A549 (cell line): Measurements from ENCODE around the gene PPAN. TPM values are rescaled to one million over a fixed set of nuclear protein-coding genes. Genes with fewer than 3 reads are reported as not detected.

Experiments
- ATAC-seq, 2 experiments: fragments of 200-7000 bp in 1 of 2; fragments of >200 bp in 1 of 2; cut with Nextera tagmentation in 1 of 2; cut with Tn5 transposase in 1 of 2; 3 replicates each; pipeline versions ENCODE4 v1.8.0 to v1.9.1; 2018 to 2020; ENCODE audit warnings: mild to moderate bottlenecking in 1 of 2, moderate library complexity in 1 of 2
- CTCF ChIA-PET: fragments of 300-600 bp; sonication (Branson Sonifier 250); formaldehyde crosslinking; extraction: SDS; loops from one replicate; lab custom pipeline; 2021; ENCODE audit warnings: antibody characterized with exemption, inconsistent platforms; lab: Yijun Ruan, JAX
- POLR2A ChIA-PET: fragments of 350-600 bp; formaldehyde crosslinking; extraction: SDS; loops from one replicate; lab custom pipeline; 2021; ENCODE audit warnings: antibody characterized with exemption, inconsistent platforms; lab: Yijun Ruan, JAX
- DNase-seq, 2 experiments: peaks; one replicate each; pipeline versions ENCODE4 v3.0.0 to v3.0.0-alpha.2; 2011 to 2016; ENCODE audit warnings: low read depth in 1 of 2, low spot score in 1 of 2
- FAIRE-seq: peaks from 2 replicates; lab custom pipeline; 2011; peaks lifted over from hg19 to GRCh38; lab: Jason Lieb, UNC
- H3K27ac ChIP-seq, 2 experiments: fragments of >200 bp; sonication (Bioruptor Twin); formaldehyde crosslinking; 3 replicates each; pipeline ENCODE4 v1.5.1; 2016 to 2017
- H3K4me1 ChIP-seq: fragments of >200 bp; sonication (Bioruptor Twin); formaldehyde crosslinking; 3 replicates; pipeline ENCODE4 v1.6.1; 2016
- H3K4me2 ChIP-seq: fragments of >200 bp; sonication (Bioruptor Twin); formaldehyde crosslinking; 3 replicates; pipeline ENCODE4 v1.6.1; 2016
- H3K4me3 ChIP-seq: fragments of >200 bp; sonication (Bioruptor Twin); formaldehyde crosslinking; 3 replicates; pipeline ENCODE4 v1.5.1; 2016
- H3K9me3 ChIP-seq: fragments of >200 bp; sonication (Bioruptor Twin); formaldehyde crosslinking; 3 replicates; pipeline ENCODE4 v1.6.1; 2016
- ATOH8 ChIP-seq: fragments of 250-450 bp; sonication (Bioruptor Pico); IDR thresholded peaks from 2 replicates; pipeline ENCODE4 v1.5.0; 2020; ENCODE audit warnings: low read depth, mild to moderate bottlenecking, moderate library complexity
- BCL3 ChIP-seq: fragments of >200 bp; sonication (Bioruptor Twin); formaldehyde crosslinking; IDR thresholded peaks from 3 replicates; pipeline ENCODE4 v1.6.1; 2016
- CBX2 ChIP-seq: fragments of 200-600 bp; sonication (generic); IDR thresholded peaks from 2 replicates; pipeline ENCODE4 v1.6.1; 2016; ENCODE audit warnings: low read depth, mild to moderate bottlenecking, borderline replicate concordance
- CEBPB ChIP-seq, 2 experiments: fragments of >200 bp in 1 of 2; sonication (Bioruptor Twin) in 1 of 2; formaldehyde crosslinking in 1 of 2; IDR thresholded peaks; 2 replicates each; pipeline ENCODE4 v1.6.1; 2012 to 2016
- CTCF ChIP-seq: fragments of >200 bp; sonication (Bioruptor Twin); formaldehyde crosslinking; IDR thresholded peaks from 3 replicates; pipeline ENCODE4 v1.5.1; 2016
- E2F6 ChIP-seq: IDR thresholded peaks from 2 replicates; pipeline ENCODE4 v1.6.1; 2012; ENCODE audit warnings: low read depth, borderline replicate concordance
- ESRRA ChIP-seq: fragments of 150-350 bp; IDR thresholded peaks from 2 replicates; pipeline ENCODE4 v1.6.1; 2014; ENCODE audit warnings: mild to moderate bottlenecking, low read length, borderline replicate concordance
- FOXS1 ChIP-seq: fragments of 250-450 bp; sonication (Bioruptor Pico); IDR thresholded peaks from 2 replicates; pipeline ENCODE4 v1.5.0; 2020; ENCODE audit warnings: mild to moderate bottlenecking, moderate library complexity
- HDAC2 ChIP-seq: fragments of 200-600 bp; sonication (generic); IDR thresholded peaks from 2 replicates; pipeline ENCODE4 v1.6.1; 2016
- HEYL ChIP-seq: fragments of 250-450 bp; sonication (Bioruptor Pico); IDR thresholded peaks from 2 replicates; pipeline ENCODE4 v1.8.0; 2021; ENCODE audit warnings: mild to moderate bottlenecking, moderate library complexity
- HOXA7 ChIP-seq: fragments of 250-450 bp; sonication (Bioruptor Pico); IDR thresholded peaks from 2 replicates; pipeline ENCODE4 v1.5.0; 2020; ENCODE audit warnings: mild to moderate bottlenecking, moderate library complexity
- JUN ChIP-seq, 2 experiments: fragments of >200 bp; sonication (Bioruptor Twin); formaldehyde crosslinking; IDR thresholded peaks; 2 replicates in 1 of 2; 3 replicates in 1 of 2; pipeline ENCODE4 v1.6.1; 2016 to 2017
- JUNB ChIP-seq: fragments of >200 bp; sonication (Bioruptor Twin); formaldehyde crosslinking; IDR thresholded peaks from 2 replicates; pipeline ENCODE4 v1.6.1; 2016
- KDM5A ChIP-seq: fragments of 200-600 bp; sonication (generic); IDR thresholded peaks from 2 replicates; pipeline ENCODE4 v1.6.1; 2016; ENCODE audit warnings: antibody characterized with exemption, mild to moderate bottlenecking
- MAZ ChIP-seq: fragments of 150-350 bp; IDR thresholded peaks from 2 replicates; pipeline ENCODE4 v1.6.1; 2014; ENCODE audit warnings: antibody characterized with exemption, low read depth, low read length, borderline replicate concordance
- NPAS2 ChIP-seq: fragments of 250-450 bp; sonication (Bioruptor Pico); IDR thresholded peaks from 2 replicates; pipeline ENCODE4 v1.8.0; 2022; ENCODE audit warnings: mild to moderate bottlenecking, moderate library complexity, borderline replicate concordance
- NR3C1 ChIP-seq: fragments of >200 bp; sonication (Bioruptor Twin); formaldehyde crosslinking; IDR thresholded peaks from 3 replicates; pipeline ENCODE4 v1.6.1; 2017
- PHF8 ChIP-seq: fragments of 200-600 bp; sonication (generic); IDR thresholded peaks from 2 replicates; pipeline ENCODE4 v1.6.1; 2016; ENCODE audit warnings: low read depth, mild to moderate bottlenecking, antibody characterized with exemption, moderate library complexity, borderline replicate concordance
- POLR2A ChIP-seq: IDR thresholded peaks from 2 replicates; pipeline ENCODE4 v1.6.1; 2012; ENCODE audit warnings: mild to moderate bottlenecking, low read length
- RARB ChIP-seq: fragments of 250-450 bp; sonication (Bioruptor Pico); IDR thresholded peaks from 2 replicates; pipeline ENCODE4 v1.8.0; 2021; ENCODE audit warnings: mild to moderate bottlenecking, moderate library complexity
- RCOR1 ChIP-seq: fragments of 150-350 bp; IDR thresholded peaks from 2 replicates; pipeline ENCODE4 v1.6.1; 2014; ENCODE audit warnings: antibody characterized with exemption, low read length, low read depth
- RNF2 ChIP-seq: fragments of 200-600 bp; sonication (generic); IDR thresholded peaks from 2 replicates; pipeline ENCODE4 v1.6.1; 2016; ENCODE audit warnings: low read depth, mild to moderate bottlenecking, antibody characterized with exemption, moderate library complexity, borderline replicate concordance
- SREBF2 ChIP-seq: fragments of 450-650 bp; IDR thresholded peaks from 2 replicates; pipeline ENCODE4 v1.6.1; 2014; ENCODE audit warnings: mild to moderate bottlenecking, moderate library complexity
- ZFP36 ChIP-seq: fragments of 450-650 bp; IDR thresholded peaks from 2 replicates; pipeline ENCODE4 v1.6.1; 2014; ENCODE audit warnings: borderline replicate concordance; ENCODE audit not compliant: partially characterized antibody
- ZSCAN20 ChIP-seq: fragments of 250-450 bp; sonication (Bioruptor Pico); IDR thresholded peaks from 2 replicates; pipeline ENCODE4 v1.8.0; 2022; ENCODE audit warnings: mild to moderate bottlenecking, moderate library complexity
- WGBS: methylation state at CpG from one replicate; pipeline ENCODE4 v1.1.6; 2017; ENCODE audit errors: missing lambda C conversion rate; 5-methylcytosine and 5-hydroxymethylcytosine counted together
- polyA plus RNA-seq, 4 experiments: library from polyadenylated mRNA; depleted of rRNA in 3 of 4; stranded (reverse); fragments of >200 nt; fragmentation: RNase III in 1 of 4; extraction: RNeasy Plus Mini Kit Qiagen cat#74134 plus additional on column Dnase treatment in 1 of 4; gene quantifications; 2 replicates in 3 of 4; 3 replicates in 1 of 4; pipeline ENCODE4 v1.2.3, GENCODE V29; 2011 to 2017
- TF ChIP-seq, protein P1 (sequence below): fragments of 250-450 bp; sonication (Bioruptor Pico); IDR thresholded peaks from 2 replicates; pipeline ENCODE4 v1.5.0; 2021; ENCODE audit warnings: mild to moderate bottlenecking, moderate library complexity, borderline replicate concordance
- TF ChIP-seq, protein P2 (sequence below): fragments of 150-350 bp; IDR thresholded peaks from 2 replicates; pipeline ENCODE4 v1.6.1; 2014; ENCODE audit warnings: low read depth, mild to moderate bottlenecking, low read length

The PPAN gene
- polyA plus RNA-seq, 2 of the 4 experiments (the other 2 are of a cell fraction) = 26.6 to 65.0 TPM

DNA sequence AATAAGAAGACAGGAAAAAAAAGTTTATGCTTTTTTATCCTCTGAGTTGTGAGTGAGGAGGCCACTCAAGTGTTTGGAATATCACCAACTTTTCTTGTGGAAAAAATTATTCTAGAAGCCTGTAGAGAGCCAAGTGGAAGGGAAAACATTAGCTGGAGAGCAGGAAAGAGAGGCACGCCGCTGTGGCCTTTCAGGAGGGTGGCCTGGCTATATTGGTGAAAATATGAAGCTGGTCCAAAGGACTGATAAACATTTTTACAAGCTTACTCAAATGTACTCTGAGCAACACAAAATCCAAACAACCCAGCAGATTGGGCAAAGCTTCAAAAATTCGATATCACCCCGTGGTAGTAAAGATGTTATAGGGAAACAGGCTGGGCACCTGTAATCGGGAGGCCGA, 15.9 kb downstream of the PPAN start:
- Histone ChIP-seq H3K4me3 (no peak overlapping the region), H3K4me2 (no peak overlapping the region), H3K27ac (no peak overlapping the region), H3K9me3 (no peaks in the 10 kb centered on the region), H3K4me1 (0 out of 3 replicates have a peak, but pooled peaks cover 5% of the 10 kb centered on the region)
- TF ChIP-seq RARB (CRISPR knock-in tag) (no peak), JUNB (no peak), HOXA7 (no peak), MAZ (no peak), ZFP36 (no peak), NPAS2 (CRISPR knock-in tag) (no peak), RCOR1 (no peak), ATOH8 (CRISPR knock-in tag) (no peak), RNF2 (no peak), CEBPB (IDR thresholded peaks at IDR 0.05) (no peak), SREBF2 (no peak), BCL3 (no peak), NR3C1 (no peak)
- TF ChIP-seq, protein P1, sequence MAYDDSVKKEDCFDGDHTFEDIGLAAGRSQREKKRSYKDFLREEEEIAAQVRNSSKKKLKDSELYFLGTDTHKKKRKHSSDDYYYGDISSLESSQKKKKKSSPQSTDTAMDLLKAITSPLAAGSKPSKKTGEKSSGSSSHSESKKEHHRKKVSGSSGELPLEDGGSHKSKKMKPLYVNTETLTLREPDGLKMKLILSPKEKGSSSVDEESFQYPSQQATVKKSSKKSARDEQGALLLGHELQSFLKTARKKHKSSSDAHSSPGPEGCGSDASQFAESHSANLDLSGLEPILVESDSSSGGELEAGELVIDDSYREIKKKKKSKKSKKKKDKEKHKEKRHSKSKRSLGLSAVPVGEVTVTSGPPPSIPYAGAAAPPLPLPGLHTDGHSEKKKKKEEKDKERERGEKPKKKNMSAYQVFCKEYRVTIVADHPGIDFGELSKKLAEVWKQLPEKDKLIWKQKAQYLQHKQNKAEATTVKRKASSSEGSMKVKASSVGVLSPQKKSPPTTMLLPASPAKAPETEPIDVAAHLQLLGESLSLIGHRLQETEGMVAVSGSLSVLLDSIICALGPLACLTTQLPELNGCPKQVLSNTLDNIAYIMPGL (CRISPR knock-in tag) = no peak
- 58% methylated on average over 6 of the region's 6 CpGs for WGBS
- FAIRE-seq (no peak), DNase-seq (no peak), ATAC-seq (no peak)
- ChIA-PET CTCF (interaction anchor here (2.7 kb wide), 1 partner anchor 128 kb away, joined by 13 read pairs; no protein-coding TSS in a partner anchor), POLR2A (interaction anchor here (0.6 kb wide), 1 partner anchor 23 kb away, joined by 3 read pairs; no protein-coding TSS in a partner anchor)

GRCh38 chr19:10124429-10124828, 18.3 kb downstream of the PPAN start:
- CTCF ChIA-PET = no interaction called here
- no peaks in the 10 kb centered on the region for H3K4me1 ChIP-seq
- TF ChIP-seq HOXA7 (no peak), FOXS1 (CRISPR knock-in tag) (no peak), ESRRA (no peak), NR3C1 (no peak), PHF8 (no peak), BCL3 (no peak)
- TF ChIP-seq, all 56 proteins: peak for 0
- ATAC-seq (no peak), DNase-seq (no peak), FAIRE-seq (no peak)
- Histone ChIP-seq H3K27ac (no peak overlapping the region), H3K4me3 (no peak overlapping the region), H3K9me3 (no peaks in the 10 kb centered on the region), H3K4me2 (no peak overlapping the region)
- POLR2A ChIA-PET = no interaction called here
- WGBS = 94% methylated on average over 7 of the region's 7 CpGs

DNA sequence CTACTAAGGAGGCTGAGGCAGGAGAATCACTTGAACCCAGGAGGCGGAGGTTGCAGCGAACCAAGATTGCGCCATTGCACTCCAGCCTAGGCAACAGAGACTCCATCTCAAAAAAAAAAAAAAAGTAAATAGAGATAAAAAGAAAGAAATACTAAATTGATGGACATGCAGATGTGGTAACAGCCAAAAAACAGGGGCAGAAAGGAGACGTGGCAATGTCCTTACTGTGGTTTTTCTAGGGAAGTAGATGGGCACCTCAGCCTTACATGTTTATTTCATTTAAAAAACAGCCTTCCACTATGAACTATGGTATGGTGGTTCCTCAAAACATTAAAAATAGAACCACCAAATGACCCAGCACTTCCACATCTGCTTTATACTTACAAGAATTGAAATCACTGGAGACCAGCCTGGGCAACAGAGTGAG, 20.1 kb downstream of the PPAN start:
- ChIA-PET CTCF (interaction anchor here (0.6 to 1.5 kb wide), 3 partner anchors 11 to 127 kb away, joined by 3 to 5 read pairs (median 3); no protein-coding TSS in a partner anchor), POLR2A (no interaction called here)
- Histone ChIP-seq H3K4me1 (no peaks in the 10 kb centered on the region), H3K9me3 (no peaks in the 10 kb centered on the region), H3K4me2 (no peak overlapping the region), H3K27ac (no peak overlapping the region), H3K4me3 (no peak overlapping the region)
- 95% methylated on average over 4 of the region's 4 CpGs for WGBS
- no peak for DNase-seq
- no peak for ATAC-seq
- no peak for FAIRE-seq
- no peak for TF ChIP-seq JUN (IDR thresholded peaks at IDR 0.05)
- TF ChIP-seq ZSCAN20 (CRISPR knock-in tag) = no peak
- TF ChIP-seq CTCF = no peak
- TF ChIP-seq HDAC2 = no peak
- TF ChIP-seq CBX2 = no peak
- TF ChIP-seq KDM5A = no peak
- TF ChIP-seq HEYL (CRISPR knock-in tag) = no peak
- no peak for TF ChIP-seq POLR2A
- TF ChIP-seq E2F6 = no peak
- TF ChIP-seq, protein P2, sequence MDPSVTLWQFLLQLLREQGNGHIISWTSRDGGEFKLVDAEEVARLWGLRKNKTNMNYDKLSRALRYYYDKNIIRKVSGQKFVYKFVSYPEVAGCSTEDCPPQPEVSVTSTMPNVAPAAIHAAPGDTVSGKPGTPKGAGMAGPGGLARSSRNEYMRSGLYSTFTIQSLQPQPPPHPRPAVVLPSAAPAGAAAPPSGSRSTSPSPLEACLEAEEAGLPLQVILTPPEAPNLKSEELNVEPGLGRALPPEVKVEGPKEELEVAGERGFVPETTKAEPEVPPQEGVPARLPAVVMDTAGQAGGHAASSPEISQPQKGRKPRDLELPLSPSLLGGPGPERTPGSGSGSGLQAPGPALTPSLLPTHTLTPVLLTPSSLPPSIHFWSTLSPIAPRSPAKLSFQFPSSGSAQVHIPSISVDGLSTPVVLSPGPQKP = no peak
